HFFc6 (cell line): ENCODE results near the gene FARP1. TPM values are rescaled to one million over a fixed set of nuclear protein-coding genes. Genes with fewer than 3 reads are reported as not detected.

Experiments used
- DNase-seq: peaks from one replicate; pipeline ENCODE4 v3.0.0-alpha.2; 2018
- H3K27ac Mint-ChIP-seq: 2 replicates; pipeline ENCODE4 v1.8.0; 2020; ENCODE audit warnings: mild to moderate bottlenecking, mixed read lengths
- H3K27me3 Mint-ChIP-seq: 2 replicates; pipeline ENCODE4 v1.8.0; 2021; ENCODE audit warnings: mild to moderate bottlenecking, moderate library complexity, mixed read lengths; ENCODE audit not compliant: insufficient read depth
- H3K36me3 Mint-ChIP-seq: 2 replicates; pipeline ENCODE4 v1.8.0; 2021; ENCODE audit warnings: low read depth, mixed read lengths
- H3K4me1 Mint-ChIP-seq: 2 replicates; pipeline ENCODE4 v1.8.0; 2020; ENCODE audit warnings: low read depth, mixed read lengths
- H3K4me3 Mint-ChIP-seq: 2 replicates; pipeline ENCODE4 v1.8.0; 2020; ENCODE audit warnings: mild to moderate bottlenecking, moderate library complexity, mixed read lengths
- H3K9me3 Mint-ChIP-seq: 2 replicates; pipeline ENCODE4 v1.8.0; 2020; ENCODE audit warnings: mild to moderate bottlenecking, mixed read lengths
- total RNA-seq, 6 experiments: library from RNA; stranded (reverse); fragmentation: NEBNext Ultra II Directional; extraction: Animal tissue kit (Norgen Biotek cat#: 25700); gene quantifications; 2 replicates in 1 of 6; 3 replicates in 5 of 6; pipeline ENCODE4 v1.2.3, GENCODE V29; 2021
- TF ChIP-seq, protein P1 (sequence below): fragments of 200-600 bp; sonication (generic); IDR thresholded peaks from 2 replicates; pipeline ENCODE4 v1.5.0; 2021; ENCODE audit warnings: antibody characterized with exemption, mild to moderate bottlenecking

Gene FARP1
- total RNA-seq, 6 experiments from 2014 or later = 140 to 181 (median 150) TPM

DNA sequence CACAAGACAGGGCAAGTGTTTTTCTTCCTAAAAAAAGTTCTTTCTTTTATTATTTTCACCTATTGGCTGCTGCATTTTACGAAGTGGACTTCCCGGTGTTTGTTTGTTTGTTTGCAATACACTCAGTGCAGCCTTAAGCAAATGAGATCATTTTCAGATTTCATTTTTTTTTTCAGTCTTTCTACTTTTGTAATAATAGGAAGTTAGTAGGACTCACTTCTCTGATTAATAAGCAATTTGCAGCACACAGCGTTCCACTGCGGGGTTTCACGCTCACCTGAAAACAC is 305.7 kb downstream of the FARP1 start:
- Mint-ChIP-seq H3K4me1 (peaks cover 55% of the 10 kb centered on the region), H3K4me3 (no peak overlapping the region), H3K9me3 (no peaks in the 10 kb centered on the region), H3K27ac (no peak overlapping the region; the same call in 1 of the 2 replicates), H3K27me3 (peaks cover 28% of the 10 kb centered on the region), H3K36me3 (peaks cover 43% of the 10 kb centered on the region)
- TF ChIP-seq, protein P1, sequence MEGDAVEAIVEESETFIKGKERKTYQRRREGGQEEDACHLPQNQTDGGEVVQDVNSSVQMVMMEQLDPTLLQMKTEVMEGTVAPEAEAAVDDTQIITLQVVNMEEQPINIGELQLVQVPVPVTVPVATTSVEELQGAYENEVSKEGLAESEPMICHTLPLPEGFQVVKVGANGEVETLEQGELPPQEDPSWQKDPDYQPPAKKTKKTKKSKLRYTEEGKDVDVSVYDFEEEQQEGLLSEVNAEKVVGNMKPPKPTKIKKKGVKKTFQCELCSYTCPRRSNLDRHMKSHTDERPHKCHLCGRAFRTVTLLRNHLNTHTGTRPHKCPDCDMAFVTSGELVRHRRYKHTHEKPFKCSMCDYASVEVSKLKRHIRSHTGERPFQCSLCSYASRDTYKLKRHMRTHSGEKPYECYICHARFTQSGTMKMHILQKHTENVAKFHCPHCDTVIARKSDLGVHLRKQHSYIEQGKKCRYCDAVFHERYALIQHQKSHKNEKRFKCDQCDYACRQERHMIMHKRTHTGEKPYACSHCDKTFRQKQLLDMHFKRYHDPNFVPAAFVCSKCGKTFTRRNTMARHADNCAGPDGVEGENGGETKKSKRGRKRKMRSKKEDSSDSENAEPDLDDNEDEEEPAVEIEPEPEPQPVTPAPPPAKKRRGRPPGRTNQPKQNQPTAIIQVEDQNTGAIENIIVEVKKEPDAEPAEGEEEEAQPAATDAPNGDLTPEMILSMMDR = peak; percentile 3; the same call in 1 of the 2 replicates
- no peak for DNase-seq

GRCh38 chr13:98449273-98449672 is 306.4 kb downstream of the FARP1 start:
- 0 out of 2 replicates have a peak overlapping the region, but pooled peaks have one; percentile 9 for H3K27ac Mint-ChIP-seq
- H3K36me3 Mint-ChIP-seq = peaks cover 40% of the 10 kb centered on the region
- H3K4me3 Mint-ChIP-seq = no peak overlapping the region
- H3K9me3 Mint-ChIP-seq = no peaks in the 10 kb centered on the region
- no peak for DNase-seq
- peaks cover 25% of the 10 kb centered on the region for H3K27me3 Mint-ChIP-seq
- peaks cover 55% of the 10 kb centered on the region for H3K4me1 Mint-ChIP-seq
- TF ChIP-seq, protein P1 = no peak

DNA sequence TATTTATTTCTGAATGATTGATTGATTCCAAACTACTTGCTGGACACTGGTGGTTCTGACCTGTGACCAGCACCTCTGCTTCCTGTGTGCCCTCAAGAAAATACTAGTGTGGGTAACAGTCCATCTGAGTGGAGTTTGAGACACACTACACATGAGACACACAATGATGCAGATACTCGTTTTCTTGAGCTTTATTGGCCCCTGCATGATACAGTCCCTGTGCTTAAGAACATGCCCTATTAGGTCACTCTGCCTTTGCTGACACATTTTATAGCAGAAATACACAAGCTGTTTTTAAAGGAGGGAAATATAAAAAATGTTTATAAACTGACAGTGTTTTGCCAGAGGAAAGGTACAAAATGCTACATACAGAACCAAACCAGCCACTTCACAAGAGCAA is 307.1 kb downstream of the FARP1 start:
- peaks cover 43% of the 10 kb centered on the region for H3K36me3 Mint-ChIP-seq
- no peak for DNase-seq
- TF ChIP-seq, protein P1 = no peak
- H3K4me1 Mint-ChIP-seq = peaks cover 58% of the 10 kb centered on the region
- H3K9me3 Mint-ChIP-seq = no peaks in the 10 kb centered on the region
- peak overlapping the region; percentile 45; the same call in 1 of the 2 replicates for H3K27ac Mint-ChIP-seq
- no peak overlapping the region for H3K4me3 Mint-ChIP-seq
- peaks cover 27% of the 10 kb centered on the region for H3K27me3 Mint-ChIP-seq

DNA sequence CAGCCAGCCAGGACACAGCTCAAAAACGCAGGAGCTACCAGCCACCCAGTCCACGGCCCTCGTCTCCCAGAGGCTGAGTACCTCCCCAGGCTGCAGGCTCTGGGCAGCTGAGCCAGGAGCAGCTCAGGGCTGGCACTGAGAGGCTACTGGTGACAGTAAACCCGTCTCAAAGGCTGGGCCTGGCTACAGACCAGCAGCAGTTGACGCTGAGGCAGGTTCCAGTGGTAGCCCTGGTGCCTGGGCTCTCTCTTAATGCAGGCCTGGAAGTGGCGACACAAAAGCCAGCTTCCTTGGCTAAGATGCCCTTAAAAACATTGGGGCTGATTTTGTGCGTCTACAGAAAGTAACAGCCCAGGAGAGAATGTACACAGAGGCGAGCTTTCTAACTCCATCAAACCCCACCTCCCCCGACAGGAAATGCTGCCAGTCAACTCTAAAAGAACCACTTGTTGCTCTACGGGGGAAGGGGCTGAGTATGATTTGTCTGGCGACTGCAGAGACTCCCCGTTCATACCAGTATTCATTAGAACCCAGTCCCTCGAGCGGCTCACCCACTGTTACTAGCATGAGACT is 307.7 kb downstream of the FARP1 start:
- no peak for DNase-seq
- H3K27ac Mint-ChIP-seq = peak overlapping the region; percentile 58
- peaks cover 26% of the 10 kb centered on the region for H3K27me3 Mint-ChIP-seq
- peak overlapping the region; percentile 19; the same call in 1 of the 2 replicates for H3K4me3 Mint-ChIP-seq
- peaks cover 47% of the 10 kb centered on the region for H3K36me3 Mint-ChIP-seq
- TF ChIP-seq, protein P1 = no peak
- H3K4me1 Mint-ChIP-seq = peaks cover 58% of the 10 kb centered on the region
- H3K9me3 Mint-ChIP-seq = no peaks in the 10 kb centered on the region

DNA sequence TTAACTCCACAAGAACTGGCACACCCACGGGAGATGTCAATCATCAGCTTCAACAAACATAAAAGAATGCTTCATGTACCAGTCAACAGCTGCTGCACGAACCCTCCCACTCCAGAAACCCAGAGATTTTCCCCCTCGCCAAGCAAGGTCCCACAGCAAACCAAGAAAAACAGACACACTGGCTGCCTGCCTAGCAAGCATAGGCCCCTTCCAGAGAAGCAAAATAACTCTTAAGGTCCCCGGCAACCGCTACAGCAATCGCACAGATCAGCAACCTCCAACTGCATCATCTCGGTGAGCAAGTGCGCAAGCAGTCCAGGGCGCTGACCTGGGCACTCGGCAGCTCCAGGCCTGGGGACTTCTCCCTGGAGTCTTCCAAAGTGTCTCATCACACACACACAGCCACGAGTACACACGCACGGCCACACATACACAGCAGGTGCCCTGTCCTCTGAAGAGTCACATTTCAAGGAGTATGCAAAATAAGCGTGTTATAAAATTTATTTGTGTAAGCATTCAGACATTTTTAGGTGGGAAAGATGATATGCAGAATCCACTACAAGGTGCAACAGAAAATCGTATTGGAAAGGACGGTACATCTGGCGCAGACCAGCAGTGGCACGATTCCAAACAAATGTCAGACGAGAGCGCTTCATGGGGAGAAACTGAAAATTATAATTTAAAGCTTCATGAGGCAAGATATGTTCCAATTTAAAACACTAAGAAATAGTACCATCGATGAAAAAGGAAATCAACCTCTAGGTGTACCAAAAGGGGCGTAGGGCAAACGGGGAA is 309.0 kb downstream of the FARP1 start:
- peak overlapping the region; percentile 58 for H3K27ac Mint-ChIP-seq
- H3K27me3 Mint-ChIP-seq = peaks cover 28% of the 10 kb centered on the region
- peaks cover 61% of the 10 kb centered on the region for H3K4me1 Mint-ChIP-seq
- TF ChIP-seq, protein P1 = no peak
- peaks cover 50% of the 10 kb centered on the region for H3K36me3 Mint-ChIP-seq
- DNase-seq = no peak
- no peaks in the 10 kb centered on the region for H3K9me3 Mint-ChIP-seq
- peak overlapping the region; percentile 19; the same call in 1 of the 2 replicates for H3K4me3 Mint-ChIP-seq
